DLD1 (cell line): ENCODE measurements around the gene SYT17.

Source experiments
- in situ Hi-C: cut with HindIII; loops from 2 replicates; pipeline ENCODE4 v1.10.0; 2017; ENCODE audit warnings: low sequenced_read_pairs

The SYT17 gene

GRCh38 chr16:19292186-19292585 lies 124.1 kb downstream of the SYT17 start:
- in situ Hi-C loops, result no loop called here

- in situ Hi-C loops, result no loop called here
These were observed 126.2 kb downstream of the SYT17 start for GRCh38 chr16:19294156-19294649.

GRCh38 chr16:19295393-19295792 lies 127.4 kb downstream of the SYT17 start:
- in situ Hi-C loops, result no loop called here

GRCh38 chr16:19297454-19297853 lies 129.4 kb downstream of the SYT17 start:
- in situ Hi-C loops, result no loop called here

- in situ Hi-C loops, result no loop called here
These were observed 131.5 kb downstream of the SYT17 start for GRCh38 chr16:19299565-19299964.

GRCh38 chr16:19301931-19302330 lies 133.9 kb downstream of the SYT17 start:
- in situ Hi-C loops, result no loop called here

GRCh38 chr16:19304750-19305149 lies 136.7 kb downstream of the SYT17 start:
- in situ Hi-C loops, result no loop called here

GRCh38 chr16:19305443-19305842 lies 137.4 kb downstream of the SYT17 start:
- in situ Hi-C loops, result no loop called here

- in situ Hi-C loops, result no loop called here
These were observed 139.7 kb downstream of the SYT17 start for GRCh38 chr16:19307587-19308241.

GRCh38 chr16:19308392-19308791 lies 140.4 kb downstream of the SYT17 start:
- in situ Hi-C loops, result no loop called here

- in situ Hi-C loops, result no loop called here
These were observed 141.1 kb downstream of the SYT17 start for GRCh38 chr16:19309178-19309577.

- in situ Hi-C loops, result no loop called here
These were observed 146.8 kb downstream of the SYT17 start for GRCh38 chr16:19314718-19315425.

- in situ Hi-C loops, result no loop called here
These were observed 147.9 kb downstream of the SYT17 start for GRCh38 chr16:19315889-19316433.

GRCh38 chr16:19316846-19317245 lies 148.8 kb downstream of the SYT17 start:
- in situ Hi-C loops, result no loop called here
